Central memory CD8-positive, alpha-beta T cell (primary cell): ENCODE measurements around the gene AP1S2.

Source experiments
- ATAC-seq: fragments of 150-1000 bp; cut with Tn5 transposase; replicated peaks from 2 replicates; pipeline ENCODE4 v1.10.0; 2022; ENCODE audit warnings: mild to moderate bottlenecking, moderate FRiP score, moderate number of reproducible peaks; ENCODE audit not compliant: poor library complexity, severe bottlenecking; ENCODE audit errors: extremely low read depth
- DNase-seq, 2 donors: peaks; one replicate each; pipeline ENCODE4 v3.0.0; 2021; ENCODE audit warnings: low spot score in 2 of 2
- H3K27ac Mint-ChIP-seq: one replicate; pipeline ENCODE4 v1.8.0; 2022; ENCODE audit warnings: low read depth, mild to moderate bottlenecking, moderate library complexity, mixed read lengths
- H3K27me3 Mint-ChIP-seq: one replicate; pipeline ENCODE4 v1.8.0; 2022; ENCODE audit warnings: mixed read lengths
- H3K36me3 Mint-ChIP-seq: one replicate; pipeline ENCODE4 v1.8.0; 2022; ENCODE audit warnings: mild to moderate bottlenecking, moderate library complexity, mixed read lengths; ENCODE audit not compliant: insufficient read depth
- H3K4me1 Mint-ChIP-seq: one replicate; pipeline ENCODE4 v1.8.0; 2022; ENCODE audit warnings: mixed read lengths
- H3K4me3 Mint-ChIP-seq: one replicate; pipeline ENCODE4 v1.8.0; 2022; ENCODE audit warnings: mild to moderate bottlenecking, moderate library complexity, mixed read lengths
- H3K9me3 Mint-ChIP-seq: one replicate; pipeline ENCODE4 v1.8.0; 2022; ENCODE audit warnings: mixed read lengths

Gene AP1S2

GRCh38 chrX:15816886-15817285 lies 37.7 kb downstream of the AP1S2 start:
- Mint-ChIP-seq H3K27ac (no peak overlapping the region), H3K4me1 (peaks cover 30% of the 10 kb centered on the region), H3K9me3 (no peaks in the 10 kb centered on the region), H3K4me3 (peak overlapping the region; percentile 43), H3K36me3 (peaks cover 31% of the 10 kb centered on the region), H3K27me3 (no peaks in the 10 kb centered on the region)
- DNase-seq, result peak in 1 of 2 donors; percentile 11
- ATAC-seq, result peak; percentile 79

- ATAC-seq (no peak), DNase-seq (no peak)
- Mint-ChIP-seq H3K4me3 (no peak overlapping the region), H3K9me3 (no peaks in the 10 kb centered on the region), H3K27me3 (no peaks in the 10 kb centered on the region), H3K36me3 (peaks cover 30% of the 10 kb centered on the region), H3K4me1 (peaks cover 30% of the 10 kb centered on the region), H3K27ac (no peak overlapping the region)
These were observed 38.2 kb downstream of the AP1S2 start for GRCh38 chrX:15816438-15816809.

GRCh38 chrX:15815779-15816437 lies 38.7 kb downstream of the AP1S2 start:
- peak; percentile 27 for ATAC-seq

GRCh38 chrX:15814771-15815365 lies 39.7 kb downstream of the AP1S2 start:
- Mint-ChIP-seq H3K4me3 (no peak overlapping the region), H3K4me1 (peaks cover 30% of the 10 kb centered on the region), H3K9me3 (no peaks in the 10 kb centered on the region), H3K36me3 (peaks cover 30% of the 10 kb centered on the region), H3K27me3 (no peaks in the 10 kb centered on the region), H3K27ac (no peak overlapping the region)
- ATAC-seq (no peak), DNase-seq (no peak)

More at GRCh38 chrX:15815779-15816437, 38.7 kb downstream of the AP1S2 start:
- H3K9me3 Mint-ChIP-seq, result no peaks in the 10 kb centered on the region
- H3K4me3 Mint-ChIP-seq, result no peak overlapping the region
- peaks cover 26% of the 10 kb centered on the region for H3K36me3 Mint-ChIP-seq
- no peak overlapping the region for H3K27ac Mint-ChIP-seq
- DNase-seq, result no peak
- peaks cover 30% of the 10 kb centered on the region for H3K4me1 Mint-ChIP-seq
- no peaks in the 10 kb centered on the region for H3K27me3 Mint-ChIP-seq

GRCh38 chrX:15813416-15813815 lies 41.2 kb downstream of the AP1S2 start:
- H3K27me3 Mint-ChIP-seq, result no peaks in the 10 kb centered on the region
- H3K4me3 Mint-ChIP-seq, result no peak overlapping the region
- ATAC-seq (no peak), DNase-seq (no peak)
- no peaks in the 10 kb centered on the region for H3K9me3 Mint-ChIP-seq
- peaks cover 30% of the 10 kb centered on the region for H3K4me1 Mint-ChIP-seq
- H3K27ac Mint-ChIP-seq, result no peak overlapping the region
- peaks cover 35% of the 10 kb centered on the region for H3K36me3 Mint-ChIP-seq

DNA sequence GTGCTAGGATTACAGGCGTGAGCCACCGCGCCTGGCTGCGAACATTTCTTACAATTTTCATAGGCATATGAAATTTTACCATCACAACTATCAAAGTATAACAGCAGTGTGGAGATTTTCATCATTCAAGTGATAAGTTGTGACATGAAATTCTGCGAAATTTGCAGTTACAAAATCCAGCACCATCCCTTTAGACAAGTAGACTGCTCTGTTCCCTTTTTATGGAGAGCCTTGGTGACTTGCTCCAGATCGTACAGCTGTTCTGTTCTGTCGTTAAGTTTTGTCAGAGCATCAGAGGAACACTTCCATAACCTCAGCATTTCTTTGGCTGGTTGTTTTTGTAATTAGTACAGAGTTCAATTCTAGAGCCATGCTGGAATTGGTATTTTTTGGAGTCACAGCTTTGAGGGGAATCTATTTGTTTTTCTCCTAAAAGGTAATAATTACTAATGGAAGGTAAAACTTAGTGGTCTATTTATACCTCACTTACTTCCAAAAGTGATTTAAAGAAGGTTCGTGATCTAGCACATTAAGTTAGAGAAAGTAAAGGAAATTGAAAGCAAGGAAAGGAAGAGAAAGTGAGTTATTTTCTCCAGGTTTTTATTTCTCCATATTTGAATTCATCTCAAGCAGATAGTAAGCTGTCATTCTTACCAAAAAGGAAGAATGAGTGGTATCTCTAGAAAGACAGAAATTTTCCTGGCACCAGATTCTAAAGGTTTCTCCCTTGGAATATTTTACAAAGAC lies 42.2 kb downstream of the AP1S2 start:
- DNase-seq (no peak), ATAC-seq (no peak)
- Mint-ChIP-seq H3K4me1 (peaks cover 23% of the 10 kb centered on the region), H3K9me3 (no peaks in the 10 kb centered on the region), H3K27ac (peak overlapping the region; percentile 35), H3K27me3 (no peaks in the 10 kb centered on the region), H3K4me3 (no peak overlapping the region), H3K36me3 (peaks cover 39% of the 10 kb centered on the region)

GRCh38 chrX:15808254-15808653 lies 46.4 kb downstream of the AP1S2 start:
- ATAC-seq (no peak), DNase-seq (no peak)
- no peaks in the 10 kb centered on the region for H3K9me3 Mint-ChIP-seq
- peaks cover 67% of the 10 kb centered on the region for H3K36me3 Mint-ChIP-seq
- no peak overlapping the region for H3K4me3 Mint-ChIP-seq
- no peaks in the 10 kb centered on the region for H3K4me1 Mint-ChIP-seq
- H3K27ac Mint-ChIP-seq, result no peak overlapping the region
- H3K27me3 Mint-ChIP-seq, result no peaks in the 10 kb centered on the region

GRCh38 chrX:15804563-15804962 lies 50.0 kb downstream of the AP1S2 start:
- H3K4me3 Mint-ChIP-seq, result no peak overlapping the region
- H3K36me3 Mint-ChIP-seq, result peaks cover 62% of the 10 kb centered on the region
- ATAC-seq, result no peak
- DNase-seq, result no peak
- no peaks in the 10 kb centered on the region for H3K27me3 Mint-ChIP-seq
- no peaks in the 10 kb centered on the region for H3K4me1 Mint-ChIP-seq
- H3K9me3 Mint-ChIP-seq, result no peaks in the 10 kb centered on the region
- no peak overlapping the region for H3K27ac Mint-ChIP-seq

- peaks cover 53% of the 10 kb centered on the region for H3K36me3 Mint-ChIP-seq
- H3K9me3 Mint-ChIP-seq, result no peaks in the 10 kb centered on the region
- H3K4me3 Mint-ChIP-seq, result no peak overlapping the region
- peaks cover 32% of the 10 kb centered on the region for H3K4me1 Mint-ChIP-seq
- ATAC-seq (no peak), DNase-seq (no peak)
- no peaks in the 10 kb centered on the region for H3K27me3 Mint-ChIP-seq
- H3K27ac Mint-ChIP-seq, result no peak overlapping the region
These were observed 56.9 kb downstream of the AP1S2 start for GRCh38 chrX:15797707-15798106.

DNA sequence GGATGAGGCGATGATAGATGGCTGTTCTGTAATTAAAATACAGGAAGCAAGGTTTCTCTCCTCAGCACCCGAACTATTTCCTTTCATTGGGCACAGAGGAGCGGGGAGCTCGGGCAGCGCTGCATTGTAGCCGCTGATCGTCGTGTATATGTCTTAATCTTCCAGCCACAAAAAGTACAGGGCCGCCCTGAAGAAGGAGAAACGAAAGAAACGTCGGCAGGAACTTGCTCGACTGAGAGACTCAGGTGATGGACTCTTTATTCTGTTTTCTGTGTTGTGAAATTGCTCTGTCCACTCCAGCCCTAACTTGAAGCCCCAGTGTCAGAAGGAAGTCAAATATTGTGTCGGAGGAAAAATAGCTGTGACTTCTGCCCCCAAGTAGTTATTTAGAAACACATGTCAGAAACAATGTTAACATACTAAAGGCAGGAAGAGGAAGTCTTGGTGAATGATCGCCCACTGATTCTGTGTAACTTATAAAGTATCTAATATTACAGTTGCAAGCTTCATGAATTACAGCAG lies 63.8 kb downstream of the AP1S2 start:
- no peaks in the 10 kb centered on the region for H3K27me3 Mint-ChIP-seq
- peaks cover 16% of the 10 kb centered on the region for H3K36me3 Mint-ChIP-seq
- DNase-seq (no peak), ATAC-seq (peak; percentile 24)
- no peak overlapping the region for H3K27ac Mint-ChIP-seq
- no peaks in the 10 kb centered on the region for H3K9me3 Mint-ChIP-seq
- peaks cover 19% of the 10 kb centered on the region for H3K4me1 Mint-ChIP-seq
- H3K4me3 Mint-ChIP-seq, result no peak overlapping the region

DNA sequence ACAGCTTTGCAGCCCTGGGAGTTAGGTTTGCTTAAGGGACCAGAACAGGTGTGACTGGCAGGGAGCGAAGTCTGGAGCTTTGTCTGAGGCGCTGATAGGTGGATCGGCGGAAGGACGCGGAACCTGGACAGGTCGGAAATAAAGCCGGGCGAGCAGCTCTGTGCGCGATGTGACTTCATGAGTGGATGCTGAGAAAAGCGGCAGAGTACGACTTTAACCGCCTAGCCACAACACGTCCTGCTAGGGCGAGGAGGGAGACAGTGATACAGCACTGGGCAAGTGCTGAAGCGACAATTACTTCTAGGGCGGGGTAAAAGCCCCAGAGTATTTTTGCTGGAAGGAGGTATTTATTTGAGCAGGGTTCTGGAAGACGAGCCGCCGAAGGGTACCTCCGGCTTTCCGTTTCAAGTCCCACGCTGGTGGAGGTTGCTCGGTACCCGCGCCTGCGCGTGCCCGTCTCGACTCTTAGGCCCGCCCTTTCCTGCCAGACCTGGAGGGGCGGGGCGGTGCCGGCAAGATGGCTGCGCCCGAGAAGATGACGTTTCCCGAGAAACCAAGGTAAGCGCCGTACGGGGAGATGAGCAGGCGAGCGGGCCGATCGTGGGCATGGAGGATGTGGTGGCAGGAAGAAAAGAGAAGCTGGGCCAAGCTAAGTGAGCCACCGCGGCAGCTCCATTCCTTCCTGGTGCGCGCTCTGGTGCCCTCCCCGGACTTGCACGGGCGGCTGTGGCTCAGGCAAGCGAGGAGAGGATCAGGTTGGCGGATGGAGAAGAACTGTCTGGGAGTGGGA lies 64.4 kb downstream of the AP1S2 start, which contains the start of gene ZRSR2:
Gene ZRSR2, plus strand, starts transcription at position 506 of the 790 bp plus-strand sequence. Its CDS starts 12 bp downstream, at position 518.
- ATAC-seq (peak; percentile 84), DNase-seq (peak; percentile 65 to 81)
- H3K4me3 Mint-ChIP-seq, result no peak within 1 kb of the TSS

DNA sequence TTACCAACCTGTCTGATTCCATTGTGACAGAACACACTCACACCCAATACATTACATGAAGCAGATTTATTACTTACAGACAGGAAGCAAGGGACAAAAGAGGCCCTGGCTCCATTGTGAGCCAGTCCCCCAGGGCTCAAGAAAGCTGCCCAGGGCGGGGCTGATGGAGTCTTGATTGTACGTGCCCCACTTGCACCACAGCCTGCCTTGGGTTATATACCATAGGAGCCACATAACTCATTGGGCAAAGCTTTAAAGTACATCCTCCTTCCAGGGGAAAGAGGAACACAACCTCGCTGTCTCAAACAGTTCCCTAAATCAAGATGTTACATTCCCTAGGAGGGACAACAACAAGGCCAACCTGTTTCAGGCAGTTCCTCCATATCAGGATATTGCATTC lies 67.7 kb downstream of the AP1S2 start:
- Mint-ChIP-seq H3K9me3 (no peaks in the 10 kb centered on the region), H3K36me3 (peaks cover 16% of the 10 kb centered on the region), H3K27ac (no peak overlapping the region), H3K4me3 (no peak overlapping the region), H3K4me1 (no peaks in the 10 kb centered on the region), H3K27me3 (no peaks in the 10 kb centered on the region)
- ATAC-seq, result no peak
- DNase-seq, result no peak

More for the DNA sequence above, 64.4 kb downstream of the AP1S2 start, which contains the start of gene ZRSR2:
- Mint-ChIP-seq H3K4me1 (peaks cover 16% of the 10 kb centered on the region), H3K27me3 (no peaks in the 10 kb centered on the region), H3K27ac (no peak within 1 kb of the TSS), H3K36me3 (peaks cover 13% of the 10 kb centered on the region), H3K9me3 (no peaks in the 10 kb centered on the region)
